IPS-20b (cell line): ENCODE data around the gene INHA.

Experiments used
- H3K27ac ChIP-seq: one replicate; pipeline ENCODE4 v1.5.1; 2013; ENCODE audit warnings: low read length
- H3K27me3 ChIP-seq: 2 replicates; pipeline ENCODE4 v1.6.1; 2013; ENCODE audit warnings: mild to moderate bottlenecking, low read length, inconsistent platforms; ENCODE audit not compliant: insufficient read depth
- H3K36me3 ChIP-seq: 2 replicates; pipeline ENCODE4 v1.6.1; 2013; ENCODE audit warnings: low read depth, mild to moderate bottlenecking, inconsistent platforms, low read length, moderate library complexity; ENCODE audit not compliant: insufficient read depth
- H3K4me1 ChIP-seq: 2 replicates; pipeline ENCODE4 v1.6.1; 2013; ENCODE audit warnings: mild to moderate bottlenecking, control low read depth, inconsistent platforms, low read length, moderate library complexity; ENCODE audit not compliant: insufficient read depth
- H3K4me3 ChIP-seq: 2 replicates; pipeline ENCODE4 v1.5.1; 2013; ENCODE audit warnings: mild to moderate bottlenecking, low read length, inconsistent platforms
- H3K9ac ChIP-seq: 2 replicates; pipeline ENCODE4 v1.6.1; 2013; ENCODE audit warnings: low read depth, mild to moderate bottlenecking, inconsistent platforms, low read length, moderate library complexity
- H3K9me3 ChIP-seq: 2 replicates; pipeline ENCODE4 v1.6.1; 2013; ENCODE audit warnings: mild to moderate bottlenecking, low read depth, low read length, inconsistent platforms; ENCODE audit not compliant: insufficient read depth

The INHA gene

GRCh38 chr2:219533930-219534661 lies 38.0 kb upstream of the INHA start:
- H3K9ac ChIP-seq: no peak overlapping the region
- H3K27me3 ChIP-seq: peaks cover 14% of the 10 kb centered on the region
- no peak overlapping the region for H3K27ac ChIP-seq
- no peaks in the 10 kb centered on the region for H3K9me3 ChIP-seq
- H3K4me3 ChIP-seq: no peak overlapping the region
- peaks cover 14% of the 10 kb centered on the region; the same call in 1 of the 2 replicates for H3K4me1 ChIP-seq
- no peaks in the 10 kb centered on the region; the same call in 1 of the 2 replicates for H3K36me3 ChIP-seq

- Histone ChIP-seq H3K9ac (no peak overlapping the region), H3K36me3 (peaks cover 11% of the 10 kb centered on the region), H3K4me1 (peaks cover 14% of the 10 kb centered on the region; the same call in 1 of the 2 replicates), H3K9me3 (no peaks in the 10 kb centered on the region), H3K27ac (no peak overlapping the region), H3K27me3 (no peaks in the 10 kb centered on the region), H3K4me3 (no peak overlapping the region)
These were observed 35.7 kb upstream of the INHA start for GRCh38 chr2:219536425-219536824.

GRCh38 chr2:219536967-219537366 lies 35.1 kb upstream of the INHA start:
- peaks cover 11% of the 10 kb centered on the region for H3K36me3 ChIP-seq
- H3K4me3 ChIP-seq: no peak overlapping the region
- H3K9me3 ChIP-seq: no peaks in the 10 kb centered on the region
- H3K27me3 ChIP-seq: peaks cover under 1% of the 10 kb centered on the region; the same call in 1 of the 2 replicates
- H3K4me1 ChIP-seq: peaks cover 14% of the 10 kb centered on the region; the same call in 1 of the 2 replicates
- H3K9ac ChIP-seq: no peak overlapping the region
- H3K27ac ChIP-seq: no peak overlapping the region

- Histone ChIP-seq H3K27ac (peak overlapping the region; percentile 16), H3K36me3 (peaks cover 11% of the 10 kb centered on the region), H3K27me3 (peaks cover 10% of the 10 kb centered on the region), H3K4me3 (0 out of 2 replicates have a peak overlapping the region, but pooled peaks have one; percentile 16), H3K9me3 (no peaks in the 10 kb centered on the region), H3K4me1 (peaks cover 21% of the 10 kb centered on the region; the same call in 1 of the 2 replicates), H3K9ac (no peak overlapping the region)
These were observed 34.2 kb upstream of the INHA start for GRCh38 chr2:219537657-219538488.

DNA sequence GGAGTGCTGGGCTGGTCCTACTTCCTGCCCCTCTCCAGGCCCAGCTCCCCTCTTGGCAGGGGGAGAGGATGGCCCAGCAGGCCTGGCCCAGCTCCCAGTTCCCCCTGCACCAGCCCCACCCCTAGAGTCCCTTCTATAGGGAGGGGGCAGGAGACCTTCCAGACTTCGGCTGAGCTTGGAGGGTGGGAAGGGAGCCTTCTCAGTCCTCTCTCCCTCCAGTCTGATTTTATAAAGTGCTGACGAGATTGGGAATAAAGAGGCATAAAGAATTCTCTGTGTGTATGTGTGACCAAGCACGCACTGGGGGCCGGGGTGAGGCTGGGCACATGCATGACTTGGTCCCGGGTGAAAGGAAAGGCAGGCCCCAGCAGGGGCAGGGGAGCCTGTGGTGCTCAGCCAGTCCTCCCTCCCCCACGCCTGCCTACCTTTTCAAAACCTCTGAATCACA lies 33.6 kb upstream of the INHA start:
- H3K9me3 ChIP-seq: no peaks in the 10 kb centered on the region
- peaks cover 21% of the 10 kb centered on the region; the same call in 1 of the 2 replicates for H3K4me1 ChIP-seq
- H3K36me3 ChIP-seq: peaks cover 11% of the 10 kb centered on the region
- H3K27ac ChIP-seq: no peak overlapping the region
- peaks cover 10% of the 10 kb centered on the region for H3K27me3 ChIP-seq
- H3K4me3 ChIP-seq: no peak overlapping the region
- no peak overlapping the region for H3K9ac ChIP-seq

DNA sequence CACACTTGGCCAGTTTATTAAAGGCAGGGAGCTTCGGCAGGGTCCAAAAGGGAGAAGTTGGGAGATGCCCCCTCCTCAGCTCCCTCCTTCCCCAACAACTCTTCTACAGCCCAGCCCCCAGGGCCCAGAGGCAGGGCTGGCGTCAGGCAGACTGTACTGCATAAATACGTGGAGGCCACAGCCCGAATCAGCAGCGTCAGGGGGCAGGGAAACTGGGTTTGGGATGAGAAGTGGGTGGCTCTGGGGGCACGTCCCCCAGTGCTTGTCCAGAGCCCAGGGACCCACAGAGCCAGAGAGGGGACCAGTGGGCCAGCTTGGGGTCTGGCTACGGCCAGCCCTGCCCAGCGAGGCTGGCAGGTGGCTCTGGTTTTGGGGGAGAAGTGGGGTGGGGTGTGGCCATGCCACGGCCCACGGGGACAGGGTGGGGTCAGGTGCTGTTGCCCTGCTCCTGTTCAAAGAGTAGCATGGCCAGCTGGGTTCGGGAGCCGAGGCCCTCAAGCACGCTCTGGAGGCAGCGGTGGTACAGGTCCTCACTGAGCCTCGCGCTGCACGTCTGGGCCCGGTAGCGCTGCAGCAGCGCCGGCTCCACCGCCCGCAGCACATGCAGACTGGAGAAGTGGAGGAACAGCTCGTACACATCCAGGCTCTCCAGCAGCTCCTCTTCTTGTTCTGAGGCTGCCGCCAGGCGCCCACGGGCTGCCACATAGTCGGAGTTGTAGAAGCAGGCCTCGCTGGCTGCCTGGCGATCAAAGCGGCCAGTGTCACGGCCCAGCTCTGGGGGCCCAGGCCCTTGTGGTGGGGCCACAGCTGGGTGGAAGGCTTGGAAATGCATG lies 32.9 kb upstream of the INHA start:
- Histone ChIP-seq H3K4me3 (no peak overlapping the region), H3K27me3 (peaks cover 10% of the 10 kb centered on the region), H3K4me1 (peaks cover 21% of the 10 kb centered on the region; the same call in 1 of the 2 replicates), H3K36me3 (peaks cover 11% of the 10 kb centered on the region), H3K27ac (no peak overlapping the region), H3K9ac (no peak overlapping the region), H3K9me3 (no peaks in the 10 kb centered on the region)

DNA sequence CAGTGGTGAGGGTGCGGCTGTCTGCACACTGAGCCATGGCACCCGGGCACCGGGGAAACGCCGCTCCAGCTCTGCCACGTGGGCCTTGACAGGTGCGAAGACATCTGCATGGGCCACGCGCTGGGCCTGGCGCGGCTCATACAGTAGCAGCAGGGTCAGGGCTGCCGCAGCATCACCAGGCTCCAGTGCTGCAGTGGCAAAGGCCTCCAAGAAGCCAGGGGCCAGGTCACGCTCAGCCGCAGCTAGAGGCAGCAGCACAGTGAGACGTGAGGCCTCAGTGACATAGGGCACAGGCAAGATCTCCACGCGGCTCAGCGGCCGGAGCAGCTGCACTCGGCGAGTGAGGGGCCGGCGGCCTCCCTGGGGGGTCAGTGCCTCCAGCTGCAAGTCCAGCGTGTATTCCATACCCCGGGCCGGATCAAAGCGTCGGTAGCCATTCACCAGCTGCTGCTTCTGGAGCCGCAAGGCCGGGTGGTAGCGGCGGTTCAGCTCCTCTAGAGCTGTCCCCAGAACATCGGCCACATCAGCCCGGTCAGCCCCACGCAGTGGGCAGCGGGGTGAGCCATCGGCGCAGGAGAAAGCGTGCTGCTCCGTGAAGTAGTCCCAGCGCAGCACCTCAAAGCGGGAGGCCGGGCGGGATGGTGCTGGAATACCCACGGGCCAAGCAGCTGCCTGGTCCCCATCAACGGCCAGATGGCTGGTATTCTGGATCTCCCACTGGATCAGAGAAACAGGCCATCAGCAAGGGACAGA lies 32.0 kb upstream of the INHA start:
- peaks cover 21% of the 10 kb centered on the region; the same call in 1 of the 2 replicates for H3K4me1 ChIP-seq
- H3K27ac ChIP-seq: no peak overlapping the region
- peaks cover 11% of the 10 kb centered on the region for H3K36me3 ChIP-seq
- no peak overlapping the region for H3K4me3 ChIP-seq
- no peaks in the 10 kb centered on the region for H3K9me3 ChIP-seq
- no peak overlapping the region for H3K9ac ChIP-seq
- H3K27me3 ChIP-seq: peaks cover 20% of the 10 kb centered on the region

DNA sequence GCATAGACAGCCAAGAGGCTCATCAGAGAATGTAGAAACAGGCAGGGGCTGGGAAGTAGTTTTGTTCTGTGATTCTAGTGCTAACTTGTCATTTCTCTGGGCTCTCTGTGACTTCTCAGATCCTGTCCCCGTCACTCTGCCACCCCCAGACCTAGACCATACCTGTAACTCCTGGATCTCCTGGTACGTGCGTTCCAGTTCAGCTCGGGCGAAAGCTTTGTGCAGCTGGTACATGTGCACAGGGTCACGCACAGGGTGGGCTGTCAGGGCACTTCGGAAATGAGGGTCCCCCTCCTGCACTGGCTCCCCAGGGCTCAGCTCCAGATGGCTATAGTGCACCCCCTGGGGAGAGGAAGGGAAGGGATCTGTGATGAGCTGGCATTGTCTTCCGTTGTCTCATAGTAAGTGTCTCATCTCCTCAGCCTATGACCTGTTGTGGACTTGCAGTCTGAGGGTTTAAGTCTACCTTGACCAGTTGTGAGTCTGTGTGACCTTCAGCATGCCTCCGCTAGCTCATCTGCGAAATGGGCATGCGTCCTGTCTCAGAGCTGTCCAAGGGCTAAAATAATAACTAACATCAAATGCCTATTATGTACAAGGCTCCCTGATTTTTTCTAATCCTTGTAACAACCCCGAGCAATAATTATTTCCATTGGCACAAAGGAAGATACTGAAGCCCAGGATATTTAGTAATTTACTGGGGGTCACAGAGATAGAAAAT lies 31.2 kb upstream of the INHA start:
- no peak overlapping the region for H3K4me3 ChIP-seq
- peaks cover 28% of the 10 kb centered on the region for H3K27me3 ChIP-seq
- peaks cover 21% of the 10 kb centered on the region; the same call in 1 of the 2 replicates for H3K4me1 ChIP-seq

DNA sequence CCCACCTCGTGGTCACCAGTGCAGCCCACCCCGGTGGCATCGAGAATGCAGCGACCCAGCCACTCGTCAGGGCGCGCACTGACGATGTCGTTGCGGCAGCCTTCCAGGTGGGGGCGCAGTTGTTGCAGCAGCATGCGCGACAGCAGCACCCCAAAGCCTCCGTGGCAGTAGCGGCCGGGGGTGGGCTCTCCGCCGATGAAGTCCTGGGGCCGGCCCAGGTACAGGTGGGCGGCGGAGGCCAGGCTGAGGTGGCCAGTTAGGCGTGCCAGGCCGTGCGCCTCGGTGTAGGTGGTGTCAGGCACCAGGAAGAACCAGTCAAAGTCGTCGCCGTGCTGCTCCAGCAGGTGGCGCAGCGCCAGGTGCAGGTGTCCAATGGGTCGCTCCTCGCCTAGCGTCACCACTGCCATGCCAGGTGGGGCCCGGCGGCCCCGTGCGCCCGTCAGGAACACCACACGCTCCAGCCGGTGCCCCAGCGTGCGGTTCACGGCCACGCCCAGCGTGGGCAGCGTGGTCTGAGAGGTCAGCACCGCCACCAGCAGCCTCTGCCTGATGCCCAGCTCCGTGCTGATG lies 30.4 kb upstream of the INHA start:
- Histone ChIP-seq H3K9ac (no peak overlapping the region), H3K4me1 (peaks cover 21% of the 10 kb centered on the region; the same call in 1 of the 2 replicates), H3K27me3 (peaks cover 33% of the 10 kb centered on the region), H3K27ac (no peak overlapping the region), H3K4me3 (peak overlapping the region; percentile 83), H3K36me3 (peaks cover 11% of the 10 kb centered on the region), H3K9me3 (no peaks in the 10 kb centered on the region)

More for the DNA sequence above, 31.2 kb upstream of the INHA start:
- H3K9ac ChIP-seq: no peak overlapping the region
- H3K27ac ChIP-seq: no peak overlapping the region
- H3K36me3 ChIP-seq: peaks cover 11% of the 10 kb centered on the region
- H3K9me3 ChIP-seq: no peaks in the 10 kb centered on the region
